ENCODE measurements around the gene PTGFRN. TPM values are rescaled to one million over a fixed set of nuclear protein-coding genes. Genes with fewer than 3 reads are reported as not detected.

PTGFRN gene
- total and polyA plus RNA-seq, 2 experiments from 2014 or later: 17.4 to 32.7 TPM

DNA sequence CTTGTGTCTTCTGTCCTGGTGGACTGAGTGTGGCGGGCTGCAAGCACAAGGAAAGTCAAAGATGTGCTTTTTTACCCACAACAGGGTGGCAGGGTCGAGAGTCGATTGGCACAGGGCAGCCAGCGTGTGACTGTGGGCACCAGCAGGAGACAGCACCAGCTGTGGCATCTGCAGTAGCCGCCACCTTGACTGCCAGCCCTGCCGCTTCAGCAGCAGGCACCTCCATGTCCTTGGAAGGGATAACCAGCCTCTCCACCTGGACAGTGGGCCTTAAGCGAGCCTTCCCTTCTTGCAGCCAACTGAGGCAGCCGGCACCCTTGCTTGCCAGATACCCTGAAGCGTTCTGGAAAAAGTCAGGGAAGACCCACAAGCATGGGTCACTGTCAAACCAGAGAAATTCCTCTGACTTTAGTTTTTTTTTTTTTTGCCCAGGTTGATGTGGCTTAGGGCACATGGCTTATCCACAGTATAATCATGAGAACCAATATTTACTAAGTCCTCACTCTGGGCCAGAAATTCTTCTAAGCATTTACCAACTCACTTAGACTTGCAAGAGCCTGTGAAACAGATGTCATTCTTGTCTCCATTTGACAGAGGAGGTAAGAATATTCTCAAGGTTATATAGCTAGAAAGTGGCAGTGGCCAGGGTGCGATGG, 30.1 kb upstream of the PTGFRN start (continued):
- TF ChIP-seq, protein P1, sequence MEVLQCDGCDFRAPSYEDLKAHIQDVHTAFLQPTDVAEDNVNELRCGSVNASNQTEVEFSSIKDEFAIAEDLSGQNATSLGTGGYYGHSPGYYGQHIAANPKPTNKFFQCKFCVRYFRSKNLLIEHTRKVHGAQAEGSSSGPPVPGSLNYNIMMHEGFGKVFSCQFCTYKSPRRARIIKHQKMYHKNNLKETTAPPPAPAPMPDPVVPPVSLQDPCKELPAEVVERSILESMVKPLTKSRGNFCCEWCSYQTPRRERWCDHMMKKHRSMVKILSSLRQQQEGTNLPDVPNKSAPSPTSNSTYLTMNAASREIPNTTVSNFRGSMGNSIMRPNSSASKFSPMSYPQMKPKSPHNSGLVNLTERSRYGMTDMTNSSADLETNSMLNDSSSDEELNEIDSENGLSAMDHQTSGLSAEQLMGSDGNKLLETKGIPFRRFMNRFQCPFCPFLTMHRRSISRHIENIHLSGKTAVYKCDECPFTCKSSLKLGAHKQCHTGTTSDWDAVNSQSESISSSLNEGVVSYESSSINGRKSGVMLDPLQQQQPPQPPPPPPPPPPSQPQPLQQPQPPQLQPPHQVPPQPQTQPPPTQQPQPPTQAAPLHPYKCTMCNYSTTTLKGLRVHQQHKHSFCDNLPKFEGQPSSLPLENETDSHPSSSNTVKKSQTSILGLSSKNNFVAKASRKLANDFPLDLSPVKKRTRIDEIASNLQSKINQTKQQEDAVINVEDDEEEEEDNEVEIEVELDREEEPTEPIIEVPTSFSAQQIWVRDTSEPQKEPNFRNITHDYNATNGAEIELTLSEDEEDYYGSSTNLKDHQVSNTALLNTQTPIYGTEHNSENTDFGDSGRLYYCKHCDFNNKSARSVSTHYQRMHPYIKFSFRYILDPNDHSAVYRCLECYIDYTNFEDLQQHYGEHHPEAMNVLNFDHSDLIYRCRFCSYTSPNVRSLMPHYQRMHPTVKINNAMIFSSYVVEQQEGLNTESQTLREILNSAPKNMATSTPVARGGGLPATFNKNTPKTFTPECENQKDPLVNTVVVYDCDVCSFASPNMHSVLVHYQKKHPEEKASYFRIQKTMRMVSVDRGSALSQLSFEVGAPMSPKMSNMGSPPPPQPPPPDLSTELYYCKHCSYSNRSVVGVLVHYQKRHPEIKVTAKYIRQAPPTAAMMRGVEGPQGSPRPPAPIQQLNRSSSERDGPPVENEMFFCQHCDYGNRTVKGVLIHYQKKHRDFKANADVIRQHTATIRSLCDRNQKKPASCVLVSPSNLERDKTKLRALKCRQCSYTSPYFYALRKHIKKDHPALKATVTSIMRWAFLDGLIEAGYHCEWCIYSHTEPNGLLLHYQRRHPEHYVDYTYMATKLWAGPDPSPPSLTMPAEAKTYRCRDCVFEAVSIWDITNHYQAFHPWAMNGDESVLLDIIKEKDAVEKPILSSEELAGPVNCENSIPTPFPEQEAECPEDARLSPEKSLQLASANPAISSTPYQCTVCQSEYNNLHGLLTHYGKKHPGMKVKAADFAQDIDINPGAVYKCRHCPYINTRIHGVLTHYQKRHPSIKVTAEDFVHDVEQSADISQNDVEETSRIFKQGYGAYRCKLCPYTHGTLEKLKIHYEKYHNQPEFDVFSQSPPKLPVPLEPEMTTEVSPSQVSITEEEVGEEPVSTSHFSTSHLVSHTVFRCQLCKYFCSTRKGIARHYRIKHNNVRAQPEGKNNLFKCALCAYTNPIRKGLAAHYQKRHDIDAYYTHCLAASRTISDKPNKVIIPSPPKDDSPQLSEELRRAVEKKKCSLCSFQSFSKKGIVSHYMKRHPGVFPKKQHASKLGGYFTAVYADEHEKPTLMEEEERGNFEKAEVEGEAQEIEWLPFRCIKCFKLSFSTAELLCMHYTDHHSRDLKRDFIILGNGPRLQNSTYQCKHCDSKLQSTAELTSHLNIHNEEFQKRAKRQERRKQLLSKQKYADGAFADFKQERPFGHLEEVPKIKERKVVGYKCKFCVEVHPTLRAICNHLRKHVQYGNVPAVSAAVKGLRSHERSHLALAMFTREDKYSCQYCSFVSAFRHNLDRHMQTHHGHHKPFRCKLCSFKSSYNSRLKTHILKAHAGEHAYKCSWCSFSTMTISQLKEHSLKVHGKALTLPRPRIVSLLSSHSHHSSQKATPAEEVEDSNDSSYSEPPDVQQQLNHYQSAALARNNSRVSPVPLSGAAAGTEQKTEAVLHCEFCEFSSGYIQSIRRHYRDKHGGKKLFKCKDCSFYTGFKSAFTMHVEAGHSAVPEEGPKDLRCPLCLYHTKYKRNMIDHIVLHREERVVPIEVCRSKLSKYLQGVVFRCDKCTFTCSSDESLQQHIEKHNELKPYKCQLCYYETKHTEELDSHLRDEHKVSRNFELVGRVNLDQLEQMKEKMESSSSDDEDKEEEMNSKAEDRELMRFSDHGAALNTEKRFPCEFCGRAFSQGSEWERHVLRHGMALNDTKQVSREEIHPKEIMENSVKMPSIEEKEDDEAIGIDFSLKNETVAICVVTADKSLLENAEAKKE (CRISPR knock-in tag; IDR thresholded peaks at IDR 0.05): no peak
- no peak for TF ChIP-seq NANOG (IDR thresholded peaks at IDR 0.05; ENCODE audit: borderline replicate concordance)
- TF ChIP-seq, protein P2, sequence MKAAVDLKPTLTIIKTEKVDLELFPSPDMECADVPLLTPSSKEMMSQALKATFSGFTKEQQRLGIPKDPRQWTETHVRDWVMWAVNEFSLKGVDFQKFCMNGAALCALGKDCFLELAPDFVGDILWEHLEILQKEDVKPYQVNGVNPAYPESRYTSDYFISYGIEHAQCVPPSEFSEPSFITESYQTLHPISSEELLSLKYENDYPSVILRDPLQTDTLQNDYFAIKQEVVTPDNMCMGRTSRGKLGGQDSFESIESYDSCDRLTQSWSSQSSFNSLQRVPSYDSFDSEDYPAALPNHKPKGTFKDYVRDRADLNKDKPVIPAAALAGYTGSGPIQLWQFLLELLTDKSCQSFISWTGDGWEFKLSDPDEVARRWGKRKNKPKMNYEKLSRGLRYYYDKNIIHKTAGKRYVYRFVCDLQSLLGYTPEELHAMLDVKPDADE (IDR thresholded peaks at IDR 0.05): no peak

DNA sequence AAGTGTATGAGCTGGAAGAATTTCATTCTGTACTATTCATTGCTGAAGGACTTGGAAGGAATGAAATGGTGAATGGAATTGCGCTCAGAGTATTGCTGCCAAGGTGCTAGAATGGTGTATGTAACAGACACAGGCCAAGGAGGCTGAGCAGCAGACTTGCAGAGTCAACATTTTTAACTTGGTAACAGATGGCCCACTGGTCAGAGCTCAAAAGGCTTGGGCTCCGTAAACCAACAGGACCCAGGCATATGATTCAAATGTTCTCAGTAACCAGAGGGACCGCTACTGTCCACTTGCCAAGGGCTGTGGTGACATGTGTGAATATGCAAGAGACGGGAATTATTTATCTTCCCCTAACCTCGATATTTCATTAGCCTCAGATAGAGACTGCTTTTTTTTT, 28.8 kb upstream of the PTGFRN start:
- Histone ChIP-seq H4K20me1 (replicated peaks; ENCODE audit: insufficient read depth) (no peaks in the 10 kb centered on the region), H3K27ac (ENCODE audit: low read depth) (no peak overlapping the region), H3K4me2 (no peak overlapping the region), H3K4me3 (no peak overlapping the region), H3K9me2 (ENCODE audit: insufficient read depth) (0 out of 2 replicates have a peak, but pooled peaks cover 4% of the 10 kb centered on the region), H3K36me3 (ENCODE audit: insufficient read depth) (no peaks in the 10 kb centered on the region), H3K79me2 (replicated peaks; ENCODE audit: insufficient read depth) (no peaks in the 10 kb centered on the region), H2AFZ (no peak overlapping the region), H3F3A (replicated peaks; ENCODE audit: low read depth) (no peaks in the 10 kb centered on the region), H3K27me3 (ENCODE audit: insufficient read depth) (no peaks in the 10 kb centered on the region), H3K4me1 (ENCODE audit: insufficient read depth) (peaks cover 30% of the 10 kb centered on the region)
- DNase-seq (ENCODE audit: low spot score) (no peak), ATAC-seq (no peak)
- no peaks in the 10 kb centered on the region for H3K36me3 Mint-ChIP-seq (ENCODE audit: low read depth)
- no peak overlapping the region for H3K27ac Mint-ChIP-seq
- H3K4me1 Mint-ChIP-seq: peaks cover 3% of the 10 kb centered on the region; the same call in 2 of the 3 replicates
- H3K9me3 Mint-ChIP-seq: no peaks in the 10 kb centered on the region
- H3K4me3 Mint-ChIP-seq: no peak overlapping the region
- H3K27me3 Mint-ChIP-seq (ENCODE audit: insufficient read depth, low read depth, poor library complexity): no peaks in the 10 kb centered on the region
- TF ChIP-seq NANOG (IDR thresholded peaks at IDR 0.05; ENCODE audit: borderline replicate concordance) (no peak), ZNF114 (CRISPR knock-in tag; IDR thresholded peaks at IDR 0.05) (no peak), CREB1 (CRISPR knock-in tag; IDR thresholded peaks at IDR 0.05; ENCODE audit: low read depth) (no peak), EZH2phosphoT487 (IDR thresholded peaks at IDR 0.05; ENCODE audit: unreplicated experiment) (no peak), POLR2AphosphoS5 (IDR thresholded peaks at IDR 0.05; ENCODE audit: low read depth) (no peak), EZH2 (IDR thresholded peaks at IDR 0.05; ENCODE audit: low read depth, unreplicated experiment) (no peak), JUNB (IDR thresholded peaks at IDR 0.05; ENCODE audit: unreplicated experiment) (no peak)
- TF ChIP-seq, protein P3, sequence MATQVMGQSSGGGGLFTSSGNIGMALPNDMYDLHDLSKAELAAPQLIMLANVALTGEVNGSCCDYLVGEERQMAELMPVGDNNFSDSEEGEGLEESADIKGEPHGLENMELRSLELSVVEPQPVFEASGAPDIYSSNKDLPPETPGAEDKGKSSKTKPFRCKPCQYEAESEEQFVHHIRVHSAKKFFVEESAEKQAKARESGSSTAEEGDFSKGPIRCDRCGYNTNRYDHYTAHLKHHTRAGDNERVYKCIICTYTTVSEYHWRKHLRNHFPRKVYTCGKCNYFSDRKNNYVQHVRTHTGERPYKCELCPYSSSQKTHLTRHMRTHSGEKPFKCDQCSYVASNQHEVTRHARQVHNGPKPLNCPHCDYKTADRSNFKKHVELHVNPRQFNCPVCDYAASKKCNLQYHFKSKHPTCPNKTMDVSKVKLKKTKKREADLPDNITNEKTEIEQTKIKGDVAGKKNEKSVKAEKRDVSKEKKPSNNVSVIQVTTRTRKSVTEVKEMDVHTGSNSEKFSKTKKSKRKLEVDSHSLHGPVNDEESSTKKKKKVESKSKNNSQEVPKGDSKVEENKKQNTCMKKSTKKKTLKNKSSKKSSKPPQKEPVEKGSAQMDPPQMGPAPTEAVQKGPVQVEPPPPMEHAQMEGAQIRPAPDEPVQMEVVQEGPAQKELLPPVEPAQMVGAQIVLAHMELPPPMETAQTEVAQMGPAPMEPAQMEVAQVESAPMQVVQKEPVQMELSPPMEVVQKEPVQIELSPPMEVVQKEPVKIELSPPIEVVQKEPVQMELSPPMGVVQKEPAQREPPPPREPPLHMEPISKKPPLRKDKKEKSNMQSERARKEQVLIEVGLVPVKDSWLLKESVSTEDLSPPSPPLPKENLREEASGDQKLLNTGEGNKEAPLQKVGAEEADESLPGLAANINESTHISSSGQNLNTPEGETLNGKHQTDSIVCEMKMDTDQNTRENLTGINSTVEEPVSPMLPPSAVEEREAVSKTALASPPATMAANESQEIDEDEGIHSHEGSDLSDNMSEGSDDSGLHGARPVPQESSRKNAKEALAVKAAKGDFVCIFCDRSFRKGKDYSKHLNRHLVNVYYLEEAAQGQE (IDR thresholded peaks at IDR 0.05; ENCODE audit: unreplicated experiment): no peak
- TF ChIP-seq, protein P4, sequence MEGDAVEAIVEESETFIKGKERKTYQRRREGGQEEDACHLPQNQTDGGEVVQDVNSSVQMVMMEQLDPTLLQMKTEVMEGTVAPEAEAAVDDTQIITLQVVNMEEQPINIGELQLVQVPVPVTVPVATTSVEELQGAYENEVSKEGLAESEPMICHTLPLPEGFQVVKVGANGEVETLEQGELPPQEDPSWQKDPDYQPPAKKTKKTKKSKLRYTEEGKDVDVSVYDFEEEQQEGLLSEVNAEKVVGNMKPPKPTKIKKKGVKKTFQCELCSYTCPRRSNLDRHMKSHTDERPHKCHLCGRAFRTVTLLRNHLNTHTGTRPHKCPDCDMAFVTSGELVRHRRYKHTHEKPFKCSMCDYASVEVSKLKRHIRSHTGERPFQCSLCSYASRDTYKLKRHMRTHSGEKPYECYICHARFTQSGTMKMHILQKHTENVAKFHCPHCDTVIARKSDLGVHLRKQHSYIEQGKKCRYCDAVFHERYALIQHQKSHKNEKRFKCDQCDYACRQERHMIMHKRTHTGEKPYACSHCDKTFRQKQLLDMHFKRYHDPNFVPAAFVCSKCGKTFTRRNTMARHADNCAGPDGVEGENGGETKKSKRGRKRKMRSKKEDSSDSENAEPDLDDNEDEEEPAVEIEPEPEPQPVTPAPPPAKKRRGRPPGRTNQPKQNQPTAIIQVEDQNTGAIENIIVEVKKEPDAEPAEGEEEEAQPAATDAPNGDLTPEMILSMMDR (conservative IDR thresholded peaks at IDR 0.05; ENCODE audit: low read depth in 2 of 2): no peak
